WTC11 (cell line): Measurements from ENCODE around the gene ZNF710.
A peak's percentile ranks its signal among the peaks of the same experiment; 100 is the strongest.

Experiments used
- CBFB ChIP-seq: sonication (generic); formaldehyde crosslinking; IDR thresholded peaks from 2 replicates; pipeline ENCODE4 v1.8.1; 2022; ENCODE audit warnings: mild to moderate bottlenecking, low read depth, missing genetic modification reagents
- CTCF ChIP-seq: fragments of 200-600 bp; IDR thresholded peaks from 2 replicates; pipeline ENCODE4 v1.8.0; 2022; ENCODE audit warnings: antibody characterized with exemption
- SP1 ChIP-seq: sonication (generic); formaldehyde crosslinking; conservative IDR thresholded peaks from 2 replicates; pipeline ENCODE4 v1.8.1; 2022; ENCODE audit warnings: missing genetic modification reagents
- TEAD1 ChIP-seq: sonication (generic); formaldehyde crosslinking; IDR thresholded peaks from 2 replicates; pipeline ENCODE4 v1.8.0; 2022; ENCODE audit warnings: mild to moderate bottlenecking, missing genetic modification reagents

- TF ChIP-seq SP1 (CRISPR knock-in tag) (0 out of 2 replicates have a peak, but pooled peaks have one; percentile 11), TEAD1 (no peak), CTCF (no peak), CBFB (no peak)
Observed at GRCh38 chr15:90001062-90001682, at the start of gene ZNF710.
